ENCODE data around the gene EML2. TPM values are rescaled to one million over a fixed set of nuclear protein-coding genes. Genes with fewer than 3 reads are reported as not detected.
"Not testable (repeated sequence)": the region's sequence is repeated elsewhere in the genome, so short reads cannot be mapped to it uniquely, and the experiment has no call there.

The EML2 gene
- total RNA-seq, 2 donors from 2014 or later = 21.7 to 34.8 TPM

DNA sequence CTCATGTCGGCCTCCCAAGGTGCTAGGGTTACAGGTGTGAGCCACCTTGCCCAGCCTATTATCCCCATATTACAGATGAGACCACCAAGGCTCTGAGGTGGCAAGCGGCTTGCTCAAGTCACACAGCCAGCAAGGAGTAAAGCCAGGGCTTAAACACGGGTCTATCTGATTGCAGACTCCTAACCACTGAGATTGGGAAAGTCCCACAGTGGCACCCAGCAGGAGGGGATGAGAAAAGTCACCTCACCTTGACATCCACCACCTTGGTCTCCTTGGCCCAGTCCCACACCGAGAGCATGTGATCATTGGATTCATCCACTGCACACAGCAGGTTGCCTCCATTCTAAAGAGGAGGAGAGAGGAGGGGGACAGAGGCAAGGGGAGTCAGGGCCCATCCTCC, 9.5 kb downstream of the EML2 start:
- no peaks in the 10 kb centered on the region for H3K27me3 ChIP-seq (replicated peaks; ENCODE audit: insufficient read depth)
- no peak overlapping the region for H3K27ac ChIP-seq
- peaks cover 0 to 5% of the 10 kb centered on the region in 2 donors for H3K4me1 ChIP-seq (ENCODE audit: control insufficient read depth in 1 of 2, low read depth in 2 of 2)
- DNase-seq (ENCODE audit: low spot score) (no peak), ATAC-seq (ENCODE audit: insufficient number of reproducible peaks, low FRiP score, low read depth) (no peak)
- TF ChIP-seq CTCF (IDR thresholded peaks at IDR 0.05) = no peak
- no peaks in the 10 kb centered on the region for H3K9me3 ChIP-seq
- H3K4me3 ChIP-seq = no peak overlapping the region
- peaks cover 24% of the 10 kb centered on the region for H3K36me3 ChIP-seq

DNA sequence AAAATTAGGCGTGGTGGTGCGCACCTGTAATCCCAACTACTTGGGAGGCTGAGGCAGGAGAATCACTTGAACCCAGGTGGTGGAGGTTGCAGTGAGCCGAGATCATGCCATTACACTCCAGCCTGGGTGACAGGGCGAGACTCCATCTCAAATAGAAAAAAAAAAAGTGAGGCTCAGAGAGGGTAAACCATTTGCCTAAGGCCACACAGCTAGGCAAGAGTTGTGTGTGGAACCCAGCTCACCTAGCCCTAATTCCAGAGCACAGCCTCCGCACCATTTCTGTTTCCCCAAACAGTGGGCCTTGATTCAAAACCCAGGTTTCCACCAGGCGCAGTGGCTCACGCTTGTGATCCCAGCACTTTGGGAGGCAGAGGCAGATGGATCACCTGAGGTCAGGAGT, 11.0 kb downstream of the EML2 start:
- DNase-seq (ENCODE audit: low spot score); H3K4me3 ChIP-seq; H3K27ac ChIP-seq; H3K4me1 ChIP-seq (ENCODE audit: control insufficient read depth in 1 of 2, low read depth in 2 of 2); H3K27me3 ChIP-seq (replicated peaks; ENCODE audit: insufficient read depth); H3K9me3 ChIP-seq; ATAC-seq (ENCODE audit: insufficient number of reproducible peaks, low FRiP score, low read depth): not testable (repeated sequence)
- peaks cover 24% of the 10 kb centered on the region for H3K36me3 ChIP-seq

- Histone ChIP-seq H3K4me3 (no peak overlapping the region), H3K36me3 (peaks cover 37% of the 10 kb centered on the region), H3K4me1 (ENCODE audit: control insufficient read depth in 1 of 2, low read depth in 2 of 2) (no peaks in the 10 kb centered on the region), H3K27me3 (replicated peaks; ENCODE audit: insufficient read depth) (no peaks in the 10 kb centered on the region), H3K9me3 (no peaks in the 10 kb centered on the region), H3K27ac (no peak overlapping the region)
- TF ChIP-seq CTCF (IDR thresholded peaks at IDR 0.05) = no peak
- ATAC-seq (ENCODE audit: insufficient number of reproducible peaks, low FRiP score, low read depth) = no peak
- no peak for DNase-seq (ENCODE audit: low spot score)
Observed at GRCh38 chr19:45623984-45624383, 15.2 kb downstream of the EML2 start.

GRCh38 chr19:45621976-45622503, 17.2 kb downstream of the EML2 start:
- ATAC-seq (ENCODE audit: insufficient number of reproducible peaks, low FRiP score, low read depth) (no peak), DNase-seq (ENCODE audit: low spot score) (no peak)
- no peak for TF ChIP-seq CTCF (IDR thresholded peaks at IDR 0.05)
- Histone ChIP-seq H3K36me3 (peaks cover 29% of the 10 kb centered on the region), H3K4me1 (ENCODE audit: control insufficient read depth in 1 of 2, low read depth in 2 of 2) (no peaks in the 10 kb centered on the region), H3K4me3 (no peak overlapping the region), H3K27ac (no peak overlapping the region), H3K27me3 (replicated peaks; ENCODE audit: insufficient read depth) (no peaks in the 10 kb centered on the region), H3K9me3 (no peaks in the 10 kb centered on the region)

- H3K4me3 ChIP-seq = no peak overlapping the region
- no peak for TF ChIP-seq CTCF (IDR thresholded peaks at IDR 0.05)
- peaks cover 29% of the 10 kb centered on the region for H3K36me3 ChIP-seq
- ATAC-seq (ENCODE audit: insufficient number of reproducible peaks, low FRiP score, low read depth) (no peak), DNase-seq (ENCODE audit: low spot score) (no peak)
- H3K9me3 ChIP-seq = no peaks in the 10 kb centered on the region
- H3K4me1 ChIP-seq (ENCODE audit: control insufficient read depth in 1 of 2, low read depth in 2 of 2) = no peaks in the 10 kb centered on the region
- H3K27me3 ChIP-seq (replicated peaks; ENCODE audit: insufficient read depth) = no peaks in the 10 kb centered on the region
- no peak overlapping the region for H3K27ac ChIP-seq
Observed at GRCh38 chr19:45621389-45621788, 17.8 kb downstream of the EML2 start.

GRCh38 chr19:45616704-45617017, 22.5 kb downstream of the EML2 start:
- Histone ChIP-seq H3K27ac (no peak overlapping the region), H3K27me3 (replicated peaks; ENCODE audit: insufficient read depth) (no peaks in the 10 kb centered on the region), H3K4me1 (ENCODE audit: control insufficient read depth in 1 of 2, low read depth in 2 of 2) (no peaks in the 10 kb centered on the region), H3K36me3 (peaks cover 33% of the 10 kb centered on the region), H3K9me3 (no peaks in the 10 kb centered on the region), H3K4me3 (no peak overlapping the region)
- ATAC-seq (ENCODE audit: insufficient number of reproducible peaks, low FRiP score, low read depth) (no peak), DNase-seq (ENCODE audit: low spot score) (no peak)
- TF ChIP-seq CTCF (IDR thresholded peaks at IDR 0.05) = no peak
